Astrocyte (in vitro differentiated cells and primary cell): ENCODE results near the gene ANKH.

Source experiments
- CTCF ChIP-seq: IDR thresholded peaks from 2 replicates; pipeline ENCODE4 v1.5.1; 2011; ENCODE audit warnings: low read depth, mild to moderate bottlenecking, inconsistent platforms, low read length, moderate library complexity; ENCODE audit not compliant: insufficient read depth
- EZH2 ChIP-seq: IDR thresholded peaks from 2 replicates; pipeline ENCODE4 v1.6.1; 2012; ENCODE audit warnings: mild to moderate bottlenecking, low read length, inconsistent platforms; ENCODE audit not compliant: insufficient read depth

- no peak for TF ChIP-seq CTCF
- TF ChIP-seq EZH2, result no peak
These were observed 95.7 kb downstream of the ANKH start for GRCh38 chr5:14775857-14776256.
